ENCODE measurements around the gene SUCLG2. TPM values are rescaled to one million over a fixed set of nuclear protein-coding genes. Genes with fewer than 3 reads are reported as not detected.

SUCLG2 gene
- total and polyA plus RNA-seq, 9 of the 15 experiments (the other 6 are each of a cell fraction or from before 2014, with no cell fraction given) = 10.1 to 41.4 (median 29.0) TPM

GRCh38 chr3:67654099-67654843 lies at the start of gene SUCLG2 (continued):
- TF ChIP-seq HBP1 (CRISPR knock-in tag; IDR thresholded peaks at IDR 0.05) = no peak
- TF ChIP-seq NONO (IDR thresholded peaks at IDR 0.05; ENCODE audit: low read depth in 2 of 2, low read length in 1 of 2) = peak; percentile 38 to 67; a peak in 2 of 4 replicates
- 0 out of 2 replicates have a peak, but pooled peaks have one; percentile 23 for TF ChIP-seq FOSL1 (tag; conservative IDR thresholded peaks at IDR 0.05)
- peak; percentile 44 for TF ChIP-seq PRDM10 (IDR thresholded peaks at IDR 0.05; ENCODE audit: partially characterized antibody)
- 0 out of 2 replicates have a peak, but pooled peaks have one; percentile 8 for TF ChIP-seq MTA3 (IDR thresholded peaks at IDR 0.05; ENCODE audit: borderline replicate concordance)
- TF ChIP-seq SIN3B (IDR thresholded peaks at IDR 0.05; ENCODE audit: low read depth) = peak; percentile 46; the same call in 1 of the 2 replicates
- peak; percentile 69 to 95 (median 90) for TF ChIP-seq YY1 (IDR thresholded peaks at IDR 0.05; ENCODE audit: borderline replicate concordance in 1 of 3, control insufficient read depth in 1 of 3, extremely low read depth in 1 of 3, insufficient read depth in 3 of 3, insufficient read length in 1 of 3, insufficient replicate concordance in 2 of 3, low read depth in 1 of 3, low read length in 2 of 3)
- TF ChIP-seq TOE1 (IDR thresholded peaks at IDR 0.05; ENCODE audit: borderline replicate concordance) = peak; percentile 35; the same call in 1 of the 2 replicates
- no peak for TF ChIP-seq TOE1 (CRISPR knock-in tag; IDR thresholded peaks at IDR 0.05; ENCODE audit: borderline replicate concordance, low read depth)
- peak; percentile 59; the same call in 1 of the 2 replicates for TF ChIP-seq POLR2AphosphoS5 (IDR thresholded peaks at IDR 0.05; ENCODE audit: control insufficient read depth, insufficient read depth, low read depth, low read length)
- TF ChIP-seq POLR2B (IDR thresholded peaks at IDR 0.05; ENCODE audit: low read depth, partially characterized antibody) = peak; percentile 53
- peak; percentile 69; the same call in 1 of the 2 replicates for TF ChIP-seq BHLHE40 (IDR thresholded peaks at IDR 0.05; ENCODE audit: low read length)
- peak; percentile 40 for TF ChIP-seq U2AF1 (optimal IDR thresholded peaks at IDR 0.05; ENCODE audit: low read depth, low read length)
- peak; percentile 50; the same call in 1 of the 2 replicates for TF ChIP-seq ZBTB7A (IDR thresholded peaks at IDR 0.05; ENCODE audit: borderline replicate concordance, control insufficient read depth, low read depth, low read length)
- TF ChIP-seq L3MBTL2 (IDR thresholded peaks at IDR 0.05) = no peak
- TF ChIP-seq HMG20A (CRISPR knock-in tag; conservative IDR thresholded peaks at IDR 0.05) = no peak
- TF ChIP-seq POLR2A (conservative IDR thresholded peaks at IDR 0.05) = peak; percentile 80

All from K562 (cell line).